Purkinje cell (primary cell): ENCODE data around the gene PLD4. TPM values are rescaled to one million over a fixed set of nuclear protein-coding genes. Genes with fewer than 3 reads are reported as not detected.

Source experiments
- polyA plus RNA-seq: library from polyadenylated mRNA; unstranded; fragments of >200 nt; fragmentation: Nextera tagmentation; gene quantifications from 2 replicates; pipeline ENCODE4 v1.2.1, GENCODE V29; 2014

Gene PLD4
- 2.2 TPM in 1 of 2 replicates, not detected in the other for polyA plus RNA-seq

DNA sequence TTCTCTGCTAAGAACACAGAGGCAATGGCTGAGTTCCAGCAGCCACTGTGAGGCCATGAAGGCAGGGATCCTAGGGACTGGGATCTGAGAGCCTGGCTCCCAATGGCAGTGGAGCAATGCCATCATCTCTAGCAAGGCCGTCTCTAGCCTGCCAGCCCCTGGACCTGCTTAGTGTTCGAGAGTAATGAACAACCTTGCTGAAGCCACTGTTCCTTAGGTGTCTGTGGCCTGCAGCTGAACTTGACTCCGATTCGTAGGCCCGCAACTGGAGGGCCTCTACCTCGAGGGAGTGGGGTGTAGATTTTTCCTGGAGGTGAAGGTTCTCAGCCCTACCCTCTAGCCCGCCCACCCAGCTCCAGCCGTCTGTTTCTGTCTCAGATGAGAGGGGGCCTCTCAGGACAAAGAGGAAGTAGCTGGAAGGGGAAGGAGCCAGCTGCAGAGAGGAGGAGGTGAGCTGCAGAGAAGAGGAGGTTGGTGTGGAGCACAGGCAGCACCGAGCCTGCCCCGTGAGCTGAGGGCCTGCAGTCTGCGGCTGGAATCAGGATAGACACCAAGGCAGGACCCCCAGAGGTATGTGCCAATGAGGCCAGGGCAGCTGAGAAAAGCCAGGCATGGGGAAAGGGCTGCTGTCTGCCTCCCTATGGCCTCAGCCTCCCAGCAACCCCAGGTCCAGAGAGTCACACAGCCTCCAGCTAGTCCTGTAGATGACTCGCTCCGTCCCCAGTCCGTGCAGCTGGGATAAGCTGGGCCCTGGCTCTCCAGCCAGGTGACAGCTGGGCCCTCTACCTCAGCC is at the start of gene PLD4:
TSS of gene PLD4 (plus strand) at position 459 of the 793 bp plus-strand sequence. CDS start 2,262 bp downstream, outside the sequence.

GRCh38 chr14:104977681-104978653 is 53.3 kb downstream of the PLD4 start, which contains the start of gene AHNAK2:
Gene AHNAK2, minus strand, starts transcription at chr14:104978374. Its CDS starts 137 bp downstream, at chr14:104978237.

Other genes starting within 250 kb of the PLD4 start
- gene INF2, start 235.3 kb upstream of the PLD4 start, polyA plus RNA-seq, result 0.13 and 1.8 TPM in 2 replicates
- 1.8 and 1.9 TPM in 2 replicates for gene ADSS1, start 200.7 kb upstream of the PLD4 start, polyA plus RNA-seq
- gene SIVA1, start 171.7 kb upstream of the PLD4 start, polyA plus RNA-seq, result 26.9 and 30.6 TPM in 2 replicates
- 0.87 and 1.9 TPM in 2 replicates for gene AKT1, start 129.1 kb upstream of the PLD4 start, polyA plus RNA-seq
- gene ZBTB42, start 123.8 kb upstream of the PLD4 start, polyA plus RNA-seq, result not detected in 2 replicates
- 0.31 and 0.87 TPM in 2 replicates for gene CEP170B, start 59.6 kb upstream of the PLD4 start, polyA plus RNA-seq
- gene AHNAK2, start 53.5 kb downstream of the PLD4 start, polyA plus RNA-seq, result 3.8 and 6.1 TPM in 2 replicates
- 1.5 and 5.5 TPM in 2 replicates for gene CLBA1, start 60.9 kb downstream of the PLD4 start, polyA plus RNA-seq
- gene CDCA4, start 96.2 kb downstream of the PLD4 start, polyA plus RNA-seq, result 0.36 and 1.2 TPM in 2 replicates
- gene GPR132, start 140.6 kb downstream of the PLD4 start, polyA plus RNA-seq, result 0.20 and 0.22 TPM in 2 replicates
- gene JAG2, start 243.9 kb downstream of the PLD4 start, polyA plus RNA-seq, result 0.31 and 0.95 TPM in 2 replicates